Uterus (tissue), 2 donors: ENCODE data around the gene STAB2.

Experiments used
- POLR2A ChIP-seq, 2 donors: fragments of 450-650 bp; IDR thresholded peaks; one replicate each; pipeline ENCODE4 v1.6.1; 2016; ENCODE audit warnings: antibody characterized with exemption in 2 of 2, mild to moderate bottlenecking in 1 of 2, moderate library complexity in 1 of 2
- TF ChIP-seq, protein P1 (sequence below), 4 experiments: fragments of 200-600 bp in 2 of 4; fragments of 450-650 bp in 2 of 4; sonication (generic) in 2 of 4; IDR thresholded peaks; one replicate each; pipeline ENCODE4 v1.5.1; 2016 to 2019; ENCODE audit warnings: antibody characterized with exemption in 4 of 4, mild to moderate bottlenecking in 2 of 4, moderate library complexity in 1 of 4

DNA sequence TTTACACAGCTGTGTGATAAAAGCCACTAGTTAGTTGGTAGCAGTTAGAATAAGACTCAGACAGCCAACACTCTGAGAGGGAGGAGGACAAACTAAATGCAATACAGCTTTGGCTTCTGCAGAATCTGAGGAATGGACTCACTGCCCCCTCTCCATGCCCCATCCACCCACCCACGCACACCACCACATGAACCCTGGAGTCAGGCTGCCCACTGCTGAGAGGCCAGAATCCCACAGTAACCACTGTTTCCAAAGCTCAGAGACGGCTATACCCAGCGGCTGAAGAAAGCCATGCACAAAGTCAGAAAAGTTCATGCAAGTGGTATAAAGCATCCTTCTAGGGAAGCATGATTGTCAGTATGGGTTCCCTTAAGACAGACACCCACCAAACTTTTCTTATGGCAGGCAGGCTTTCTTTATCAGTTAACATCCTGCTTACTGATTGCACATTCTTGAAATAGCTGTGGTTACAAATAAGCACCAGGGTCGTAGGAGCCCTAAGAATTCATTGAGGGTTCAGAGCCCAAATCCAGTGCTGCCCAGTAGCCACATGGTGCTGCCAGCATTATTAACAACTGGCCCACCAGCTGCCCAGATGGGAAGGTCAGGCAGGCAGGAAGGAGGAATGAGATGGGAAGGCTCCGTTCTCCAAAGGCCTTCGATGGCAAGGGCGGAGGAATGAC is 192.5 kb downstream of the STAB2 start:
- TF ChIP-seq, protein P1, sequence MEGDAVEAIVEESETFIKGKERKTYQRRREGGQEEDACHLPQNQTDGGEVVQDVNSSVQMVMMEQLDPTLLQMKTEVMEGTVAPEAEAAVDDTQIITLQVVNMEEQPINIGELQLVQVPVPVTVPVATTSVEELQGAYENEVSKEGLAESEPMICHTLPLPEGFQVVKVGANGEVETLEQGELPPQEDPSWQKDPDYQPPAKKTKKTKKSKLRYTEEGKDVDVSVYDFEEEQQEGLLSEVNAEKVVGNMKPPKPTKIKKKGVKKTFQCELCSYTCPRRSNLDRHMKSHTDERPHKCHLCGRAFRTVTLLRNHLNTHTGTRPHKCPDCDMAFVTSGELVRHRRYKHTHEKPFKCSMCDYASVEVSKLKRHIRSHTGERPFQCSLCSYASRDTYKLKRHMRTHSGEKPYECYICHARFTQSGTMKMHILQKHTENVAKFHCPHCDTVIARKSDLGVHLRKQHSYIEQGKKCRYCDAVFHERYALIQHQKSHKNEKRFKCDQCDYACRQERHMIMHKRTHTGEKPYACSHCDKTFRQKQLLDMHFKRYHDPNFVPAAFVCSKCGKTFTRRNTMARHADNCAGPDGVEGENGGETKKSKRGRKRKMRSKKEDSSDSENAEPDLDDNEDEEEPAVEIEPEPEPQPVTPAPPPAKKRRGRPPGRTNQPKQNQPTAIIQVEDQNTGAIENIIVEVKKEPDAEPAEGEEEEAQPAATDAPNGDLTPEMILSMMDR (IDR thresholded peaks at IDR 0.05): no peak
- TF ChIP-seq POLR2A (IDR thresholded peaks at IDR 0.05): no peak
